K562 (cell line): ENCODE measurements around the gene PPP1R13B. TPM values are rescaled to one million over a fixed set of nuclear protein-coding genes. Genes with fewer than 3 reads are reported as not detected.

Experiments
- CUX1 ChIP-seq: fragments of 200-800 bp; sonication (Bioruptor generic); IDR thresholded peaks from 2 replicates; pipeline ENCODE4 v1.6.1; 2016; ENCODE audit warnings: missing genetic modification characterization, missing compliant biosample characterization
- MGA ChIP-seq: fragments of 450-650 bp; IDR thresholded peaks from 2 replicates; pipeline ENCODE4 v1.6.1; 2016; ENCODE audit warnings: mild to moderate bottlenecking, moderate library complexity
- NFIX ChIP-seq: fragments of 250-450 bp; sonication (Bioruptor Pico); IDR thresholded peaks from 2 replicates; pipeline ENCODE4 v1.4.0; 2020; ENCODE audit warnings: low read depth, mild to moderate bottlenecking, moderate library complexity
- PCBP1 ChIP-seq: fragments of 200-400 bp; formaldehyde crosslinking; IDR thresholded peaks from 2 replicates; pipeline ENCODE4 v1.6.1; 2018; ENCODE audit warnings: mild to moderate bottlenecking, low read depth, low read length; ENCODE audit not compliant: poor library complexity, severe bottlenecking
- THRA ChIP-seq: fragments of 450-650 bp; IDR thresholded peaks from 2 replicates; pipeline ENCODE4 v1.6.1; 2017; ENCODE audit warnings: mild to moderate bottlenecking, moderate library complexity
- ZNF140 ChIP-seq: fragments of 250-450 bp; sonication (Bioruptor Pico); IDR thresholded peaks from 2 replicates; pipeline ENCODE4 v1.8.0; 2021; ENCODE audit warnings: moderate library complexity, mild to moderate bottlenecking, inconsistent platforms
- ZNF830 ChIP-seq: fragments of 250-450 bp; sonication (Bioruptor Pico); IDR thresholded peaks from 2 replicates; pipeline ENCODE4 v1.5.0; 2021; ENCODE audit warnings: mild to moderate bottlenecking
- polyA plus RNA-seq, 8 experiments: library from polyadenylated mRNA; depleted of rRNA in 4 of 8; stranded (reverse) in 5 of 8; unstranded in 3 of 8; fragments of >200 nt; fragmentation: Nextera tagmentation in 2 of 8; fragmentation: Illumina TruSeq in 1 of 8; extraction: Ambion mirVana in 2 of 8; extraction: Trizol in 1 of 8; gene quantifications; 2 replicates each; pipeline versions ENCODE4 v1.2.1 to v1.2.3, GENCODE V29; 2011 to 2014; ENCODE audit warnings: inconsistent platforms in 1 of 8, missing spikeins in 1 of 8
- total RNA-seq, 7 experiments: library from RNA; depleted of rRNA in 6 of 7; stranded (reverse); fragments of >200 nt in 6 of 7; fragmentation: Illumina TruSeq in 2 of 7; extraction: Trizol in 2 of 7; gene quantifications; 2 replicates each; pipeline versions ENCODE4 v1.2.1 to v1.2.3, GENCODE V29; 2011 to 2021; ENCODE audit warnings: low replicate concordance in 1 of 7

The PPP1R13B gene
- total and polyA plus RNA-seq, 9 of the 15 experiments (the other 6 are each of a cell fraction or from before 2014, with no cell fraction given) = 0.03 to 1.7 (median 0.15) TPM

- TF ChIP-seq MGA = 0 out of 2 replicates have a peak, but pooled peaks have one; percentile 6
- no peak for TF ChIP-seq NFIX (CRISPR knock-in tag)
- no peak for TF ChIP-seq THRA
- TF ChIP-seq ZNF830 = no peak
- TF ChIP-seq ZNF140 (CRISPR knock-in tag) = no peak
- no peak for TF ChIP-seq CUX1
- no peak for TF ChIP-seq PCBP1
These were observed 131.1 kb downstream of the PPP1R13B start (continued) for GRCh38 chr14:103716091-103716801.
